ENCODE results near the gene KIF26A. TPM values are rescaled to one million over a fixed set of nuclear protein-coding genes. Genes with fewer than 3 reads are reported as not detected.

The KIF26A gene
- total and polyA plus RNA-seq, 2 of the 13 experiments (the other 11 are each of a cell fraction or from before 2014, with no cell fraction given), result not detected

DNA sequence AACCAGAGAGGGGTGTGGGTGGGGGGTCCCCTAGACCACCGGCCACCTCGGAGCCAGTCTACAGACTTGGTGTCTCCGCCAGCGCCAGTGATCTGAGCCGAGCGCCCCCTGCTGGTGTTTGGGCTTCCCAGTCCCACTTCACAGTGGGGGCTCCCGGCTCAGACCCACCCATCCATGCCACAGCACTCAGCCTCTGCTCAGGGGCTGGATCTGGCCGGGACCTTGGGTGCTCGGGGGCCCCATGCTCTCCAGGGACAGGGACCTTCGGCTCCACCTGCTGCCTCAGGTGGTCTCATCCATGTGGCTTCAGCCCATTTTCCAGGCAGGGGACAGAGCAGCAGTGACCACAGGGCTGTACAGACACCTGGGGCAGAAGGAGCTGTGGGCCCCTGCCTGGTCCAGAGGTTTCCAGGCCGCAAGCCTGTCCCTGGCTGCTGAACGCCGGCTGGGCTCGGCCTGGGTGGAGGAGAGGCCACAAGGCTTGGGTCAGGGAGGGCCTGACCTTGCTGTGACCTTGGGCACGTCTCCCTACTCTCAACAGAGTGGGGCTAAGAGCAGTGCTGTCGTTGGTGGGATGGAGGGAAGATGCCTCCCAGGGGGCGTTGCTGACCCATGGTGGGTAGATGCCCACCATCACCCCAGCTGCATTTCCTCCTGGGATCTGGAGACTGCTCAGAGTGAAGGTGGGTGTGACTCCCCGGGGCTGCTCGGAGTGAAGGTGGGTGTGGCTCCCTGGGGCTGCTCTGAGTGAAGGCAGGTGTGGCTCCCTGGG lies 86.3 kb downstream of the KIF26A start:
- no peak overlapping the region for H3K4me3 ChIP-seq (replicated peaks in 1 of 3; ENCODE audit: insufficient read depth in 1 of 3, low read depth in 2 of 3, low read length in 3 of 3)
- no peak overlapping the region for H2AFZ ChIP-seq (ENCODE audit: low read length)
- ChIA-PET CTCF (ENCODE audit: low intra/inter-chr PET ratio, low total read pairs) (no interaction called here), POLR2A (no interaction called here)
- no peaks in the 10 kb centered on the region for H3K9me3 ChIP-seq (ENCODE audit: low read length)
- ATAC-seq (peak; percentile 52), DNase-seq (ENCODE audit: low spot score) (no peak), FAIRE-seq (no peak)
- intact Hi-C loops (cut with micrococcal nuclease; ENCODE audit: unreplicated experiment) (no loop called here), in situ Hi-C loops (cut with HindIII; ENCODE audit: extremely low pct_ligation_motif_present, low pct_unique_long_range_greater_than_20kb) (no loop called here)
- H3K4me2 ChIP-seq (ENCODE audit: low read depth, low read length), result no peak overlapping the region
- no peaks in the 10 kb centered on the region for H3K79me2 ChIP-seq (ENCODE audit: insufficient read depth, low read length)
- H3K27ac ChIP-seq (ENCODE audit: extremely low read length, insufficient read depth, low read length), result no peak overlapping the region
- no TSS peak for BruUV-seq (replicated peaks)
- WGBS (ENCODE audit: low lambda C conversion rate), result 0% methylated on average over 4 of the region's 19 CpGs
- peaks cover 0 to 19% of the 10 kb centered on the region in 2 experiments; a peak in 4 of 5 replicates for H3K27me3 ChIP-seq (ENCODE audit: control insufficient read depth in 1 of 2, insufficient read depth in 2 of 2, low read length in 2 of 2)
- TF ChIP-seq PCBP1 (IDR thresholded peaks at IDR 0.05; ENCODE audit: borderline replicate concordance, low read depth, low read length) (0 out of 2 replicates have a peak, but pooled peaks have one; percentile 31), STAG1 (CRISPR knock-in tag; IDR thresholded peaks at IDR 0.05) (peak; percentile 28), ZFP90 (CRISPR knock-in tag; IDR thresholded peaks at IDR 0.05; ENCODE audit: borderline replicate concordance) (no peak), ZNF607 (CRISPR knock-in tag; IDR thresholded peaks at IDR 0.05; ENCODE audit: borderline replicate concordance) (no peak), ZNF543 (CRISPR knock-in tag; IDR thresholded peaks at IDR 0.05) (no peak)
- TF ChIP-seq, protein P1, sequence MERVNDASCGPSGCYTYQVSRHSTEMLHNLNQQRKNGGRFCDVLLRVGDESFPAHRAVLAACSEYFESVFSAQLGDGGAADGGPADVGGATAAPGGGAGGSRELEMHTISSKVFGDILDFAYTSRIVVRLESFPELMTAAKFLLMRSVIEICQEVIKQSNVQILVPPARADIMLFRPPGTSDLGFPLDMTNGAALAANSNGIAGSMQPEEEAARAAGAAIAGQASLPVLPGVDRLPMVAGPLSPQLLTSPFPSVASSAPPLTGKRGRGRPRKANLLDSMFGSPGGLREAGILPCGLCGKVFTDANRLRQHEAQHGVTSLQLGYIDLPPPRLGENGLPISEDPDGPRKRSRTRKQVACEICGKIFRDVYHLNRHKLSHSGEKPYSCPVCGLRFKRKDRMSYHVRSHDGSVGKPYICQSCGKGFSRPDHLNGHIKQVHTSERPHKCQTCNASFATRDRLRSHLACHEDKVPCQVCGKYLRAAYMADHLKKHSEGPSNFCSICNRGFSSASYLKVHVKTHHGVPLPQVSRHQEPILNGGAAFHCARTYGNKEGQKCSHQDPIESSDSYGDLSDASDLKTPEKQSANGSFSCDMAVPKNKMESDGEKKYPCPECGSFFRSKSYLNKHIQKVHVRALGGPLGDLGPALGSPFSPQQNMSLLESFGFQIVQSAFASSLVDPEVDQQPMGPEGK (CRISPR knock-in tag; IDR thresholded peaks at IDR 0.05), result peak; percentile 39; the same call in 1 of the 2 replicates
- TF ChIP-seq, protein P2, sequence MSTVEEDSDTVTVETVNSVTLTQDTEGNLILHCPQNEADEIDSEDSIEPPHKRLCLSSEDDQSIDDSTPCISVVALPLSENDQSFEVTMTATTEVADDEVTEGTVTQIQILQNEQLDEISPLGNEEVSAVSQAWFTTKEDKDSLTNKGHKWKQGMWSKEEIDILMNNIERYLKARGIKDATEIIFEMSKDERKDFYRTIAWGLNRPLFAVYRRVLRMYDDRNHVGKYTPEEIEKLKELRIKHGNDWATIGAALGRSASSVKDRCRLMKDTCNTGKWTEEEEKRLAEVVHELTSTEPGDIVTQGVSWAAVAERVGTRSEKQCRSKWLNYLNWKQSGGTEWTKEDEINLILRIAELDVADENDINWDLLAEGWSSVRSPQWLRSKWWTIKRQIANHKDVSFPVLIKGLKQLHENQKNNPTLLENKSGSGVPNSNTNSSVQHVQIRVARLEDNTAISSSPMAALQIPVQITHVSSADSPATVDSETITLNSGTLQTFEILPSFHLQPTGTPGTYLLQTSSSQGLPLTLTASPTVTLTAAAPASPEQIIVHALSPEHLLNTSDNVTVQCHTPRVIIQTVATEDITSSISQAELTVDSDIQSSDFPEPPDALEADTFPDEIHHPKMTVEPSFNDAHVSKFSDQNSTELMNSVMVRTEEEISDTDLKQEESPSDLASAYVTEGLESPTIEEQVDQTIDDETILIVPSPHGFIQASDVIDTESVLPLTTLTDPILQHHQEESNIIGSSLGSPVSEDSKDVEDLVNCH (CRISPR knock-in tag; IDR thresholded peaks at IDR 0.05), result no peak
- TF ChIP-seq, protein P3, sequence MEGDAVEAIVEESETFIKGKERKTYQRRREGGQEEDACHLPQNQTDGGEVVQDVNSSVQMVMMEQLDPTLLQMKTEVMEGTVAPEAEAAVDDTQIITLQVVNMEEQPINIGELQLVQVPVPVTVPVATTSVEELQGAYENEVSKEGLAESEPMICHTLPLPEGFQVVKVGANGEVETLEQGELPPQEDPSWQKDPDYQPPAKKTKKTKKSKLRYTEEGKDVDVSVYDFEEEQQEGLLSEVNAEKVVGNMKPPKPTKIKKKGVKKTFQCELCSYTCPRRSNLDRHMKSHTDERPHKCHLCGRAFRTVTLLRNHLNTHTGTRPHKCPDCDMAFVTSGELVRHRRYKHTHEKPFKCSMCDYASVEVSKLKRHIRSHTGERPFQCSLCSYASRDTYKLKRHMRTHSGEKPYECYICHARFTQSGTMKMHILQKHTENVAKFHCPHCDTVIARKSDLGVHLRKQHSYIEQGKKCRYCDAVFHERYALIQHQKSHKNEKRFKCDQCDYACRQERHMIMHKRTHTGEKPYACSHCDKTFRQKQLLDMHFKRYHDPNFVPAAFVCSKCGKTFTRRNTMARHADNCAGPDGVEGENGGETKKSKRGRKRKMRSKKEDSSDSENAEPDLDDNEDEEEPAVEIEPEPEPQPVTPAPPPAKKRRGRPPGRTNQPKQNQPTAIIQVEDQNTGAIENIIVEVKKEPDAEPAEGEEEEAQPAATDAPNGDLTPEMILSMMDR (CRISPR knock-in tag; IDR thresholded peaks at IDR 0.05), result peak; percentile 53
- TF ChIP-seq, protein P4, sequence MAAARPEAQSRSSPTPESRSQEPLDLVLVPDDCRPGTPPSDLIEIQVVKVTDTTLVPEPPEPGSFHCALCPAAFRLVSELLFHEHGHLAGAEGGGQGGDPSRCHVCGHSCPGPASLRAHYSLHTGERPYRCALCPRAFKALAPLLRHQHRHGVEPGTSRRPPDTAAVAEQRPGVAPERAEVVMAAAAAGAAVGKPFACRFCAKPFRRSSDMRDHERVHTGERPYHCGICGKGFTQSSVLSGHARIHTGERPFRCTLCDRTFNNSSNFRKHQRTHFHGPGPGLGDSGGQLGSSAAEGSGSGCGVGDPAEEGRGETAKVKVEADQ (CRISPR knock-in tag; IDR thresholded peaks at IDR 0.05; ENCODE audit: borderline replicate concordance), result no peak
- H3K4me1 ChIP-seq (ENCODE audit: insufficient read depth, low read length), result peaks cover 8% of the 10 kb centered on the region
- no peaks in the 10 kb centered on the region for H4K20me1 ChIP-seq (ENCODE audit: insufficient read depth, low read length)
- no peaks in the 10 kb centered on the region for H3K36me3 ChIP-seq (replicated peaks in 1 of 2; ENCODE audit: control insufficient read depth in 1 of 2, insufficient read depth in 2 of 2, low read length in 2 of 2)
- H3K9ac ChIP-seq (ENCODE audit: insufficient read depth, low read depth, low read length), result no peak overlapping the region

Data from HepG2 (cell line).